SU-DHL-6 (cell line): ENCODE measurements around the gene MRPL14.

ENCODE experiments used
- EZH2phosphoT487 ChIP-seq: fragments of 200-600 bp; sonication (generic), shearing (Covaris generic); conservative IDR thresholded peaks from 2 replicates; pipeline ENCODE4 v1.6.1; 2018; ENCODE audit warnings: mild to moderate bottlenecking, antibody characterized with exemption, low read length, moderate library complexity, mixed read lengths
- TF ChIP-seq, protein P1 (sequence below): fragments of 200-600 bp; sonication (generic); IDR thresholded peaks from one replicate; pipeline ENCODE4 v1.5.1; 2017; ENCODE audit warnings: antibody characterized with exemption, mild to moderate bottlenecking, low read length, moderate library complexity; ENCODE audit not compliant: insufficient read depth, poor library complexity, severe bottlenecking

DNA sequence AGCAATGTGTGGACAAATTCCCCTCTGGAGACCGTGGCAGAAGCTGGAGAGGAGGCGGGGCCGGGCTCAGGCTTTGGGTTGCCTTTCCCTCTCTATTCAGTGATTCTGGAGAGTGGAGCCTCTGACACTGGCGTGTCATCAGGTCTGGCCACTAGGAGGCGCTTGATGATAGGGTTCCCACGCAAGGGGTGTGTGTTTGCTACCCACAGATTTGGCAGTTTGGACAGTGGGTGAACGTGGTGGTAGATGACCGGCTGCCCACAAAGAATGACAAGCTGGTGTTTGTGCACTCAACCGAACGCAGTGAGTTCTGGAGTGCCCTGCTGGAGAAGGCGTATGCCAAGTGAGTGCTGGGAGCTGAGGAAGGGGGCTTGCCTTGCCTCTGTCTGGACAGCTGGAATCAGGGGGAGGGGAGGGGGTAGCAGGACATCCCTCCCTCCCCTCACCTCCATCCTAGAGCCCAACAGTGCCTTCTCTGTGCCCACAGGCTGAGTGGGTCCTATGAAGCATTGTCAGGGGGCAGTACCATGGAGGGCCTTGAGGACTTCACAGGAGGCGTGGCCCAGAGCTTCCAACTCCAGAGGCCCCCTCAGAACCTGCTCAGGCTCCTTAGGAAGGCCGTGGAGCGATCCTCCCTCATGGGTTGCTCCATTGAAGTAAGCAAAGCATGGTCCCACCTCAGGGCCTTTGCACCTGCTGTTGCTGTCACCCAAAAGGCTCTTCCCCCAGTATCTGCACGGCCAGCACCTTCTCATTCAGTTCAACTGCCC lies 45.7 kb upstream of the MRPL14 start:
- TF ChIP-seq, protein P1, sequence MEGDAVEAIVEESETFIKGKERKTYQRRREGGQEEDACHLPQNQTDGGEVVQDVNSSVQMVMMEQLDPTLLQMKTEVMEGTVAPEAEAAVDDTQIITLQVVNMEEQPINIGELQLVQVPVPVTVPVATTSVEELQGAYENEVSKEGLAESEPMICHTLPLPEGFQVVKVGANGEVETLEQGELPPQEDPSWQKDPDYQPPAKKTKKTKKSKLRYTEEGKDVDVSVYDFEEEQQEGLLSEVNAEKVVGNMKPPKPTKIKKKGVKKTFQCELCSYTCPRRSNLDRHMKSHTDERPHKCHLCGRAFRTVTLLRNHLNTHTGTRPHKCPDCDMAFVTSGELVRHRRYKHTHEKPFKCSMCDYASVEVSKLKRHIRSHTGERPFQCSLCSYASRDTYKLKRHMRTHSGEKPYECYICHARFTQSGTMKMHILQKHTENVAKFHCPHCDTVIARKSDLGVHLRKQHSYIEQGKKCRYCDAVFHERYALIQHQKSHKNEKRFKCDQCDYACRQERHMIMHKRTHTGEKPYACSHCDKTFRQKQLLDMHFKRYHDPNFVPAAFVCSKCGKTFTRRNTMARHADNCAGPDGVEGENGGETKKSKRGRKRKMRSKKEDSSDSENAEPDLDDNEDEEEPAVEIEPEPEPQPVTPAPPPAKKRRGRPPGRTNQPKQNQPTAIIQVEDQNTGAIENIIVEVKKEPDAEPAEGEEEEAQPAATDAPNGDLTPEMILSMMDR, result peak; percentile 100
- TF ChIP-seq EZH2phosphoT487, result no peak
